HG03457 (cell line): ENCODE data around the gene AUTS2.

ENCODE experiments used
- ATAC-seq: cut with Tn5 transposase; IDR thresholded peaks from one replicate; pipeline ENCODE4 v1.9.1; 2021; ENCODE audit warnings: moderate number of reproducible peaks; ENCODE audit not compliant: unreplicated experiment

Gene AUTS2

DNA sequence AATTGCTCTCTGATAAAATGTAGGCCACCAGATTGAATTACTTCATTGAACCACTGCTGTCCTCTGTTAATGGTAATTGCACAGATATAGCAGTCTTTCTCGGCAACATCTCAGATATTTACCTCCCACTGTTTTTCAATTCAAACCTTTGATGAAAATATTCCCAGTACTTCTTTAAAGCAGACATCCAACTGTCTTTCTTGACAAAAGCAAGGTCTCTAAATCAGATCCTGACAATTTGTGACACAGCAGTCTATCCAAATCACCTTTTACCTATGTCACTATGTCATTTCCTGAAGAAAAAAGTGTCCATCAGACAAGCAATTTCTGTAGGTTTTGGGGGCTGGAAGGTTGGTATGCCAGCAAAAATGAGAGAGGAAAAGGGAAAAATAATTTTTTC is 555.7 kb downstream of the AUTS2 start:
- no peak for ATAC-seq

DNA sequence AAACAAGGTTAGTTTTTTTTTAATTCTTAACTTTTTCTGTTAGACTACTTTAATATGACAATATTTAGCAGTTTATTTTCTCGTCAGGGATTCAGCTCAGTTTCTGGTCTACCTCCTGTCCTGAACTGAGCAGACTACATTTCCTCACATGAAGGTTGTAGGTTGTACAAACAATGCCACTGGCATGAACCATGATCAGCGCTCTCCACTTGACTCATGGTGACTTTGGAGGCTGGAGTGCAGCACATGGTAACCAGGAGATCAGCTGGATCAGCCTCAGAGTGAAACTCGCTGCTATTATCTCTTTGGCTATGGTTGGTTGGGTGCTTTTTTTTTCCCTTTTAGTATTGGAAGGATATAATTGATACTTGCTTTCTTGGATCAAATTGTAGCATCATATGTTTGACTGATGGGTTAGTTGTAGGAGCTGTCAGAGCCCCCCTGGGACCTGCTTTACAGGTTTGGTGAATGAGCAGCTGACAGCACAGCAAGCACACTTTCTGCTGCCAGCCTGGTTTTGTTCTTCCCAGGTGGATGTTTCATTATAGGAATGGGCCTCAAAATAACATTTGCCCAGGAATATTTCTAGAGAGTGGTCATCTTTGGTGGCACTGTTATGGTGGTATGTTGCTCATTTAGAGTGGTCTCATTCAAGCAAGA is 556.4 kb downstream of the AUTS2 start:
- no peak for ATAC-seq

DNA sequence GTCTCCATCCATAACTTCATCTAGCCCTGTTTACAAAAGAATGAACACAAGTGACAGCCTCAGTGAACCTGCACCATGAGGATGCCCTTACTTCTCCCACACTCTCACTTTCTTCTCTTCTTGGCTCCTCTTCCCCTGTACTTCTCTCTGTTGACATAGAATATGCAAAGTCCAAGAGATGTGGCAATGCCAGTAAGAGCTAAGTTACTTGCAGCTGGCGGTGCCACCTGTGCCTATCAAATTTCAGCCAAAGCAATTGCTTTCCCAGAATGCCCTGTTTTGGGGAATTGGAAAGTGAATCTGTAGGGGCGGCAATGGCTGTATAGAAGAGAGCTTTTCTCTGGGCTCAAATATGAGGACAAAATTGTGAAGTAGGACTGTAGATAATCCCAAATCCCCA is 557.8 kb downstream of the AUTS2 start:
- no peak for ATAC-seq

DNA sequence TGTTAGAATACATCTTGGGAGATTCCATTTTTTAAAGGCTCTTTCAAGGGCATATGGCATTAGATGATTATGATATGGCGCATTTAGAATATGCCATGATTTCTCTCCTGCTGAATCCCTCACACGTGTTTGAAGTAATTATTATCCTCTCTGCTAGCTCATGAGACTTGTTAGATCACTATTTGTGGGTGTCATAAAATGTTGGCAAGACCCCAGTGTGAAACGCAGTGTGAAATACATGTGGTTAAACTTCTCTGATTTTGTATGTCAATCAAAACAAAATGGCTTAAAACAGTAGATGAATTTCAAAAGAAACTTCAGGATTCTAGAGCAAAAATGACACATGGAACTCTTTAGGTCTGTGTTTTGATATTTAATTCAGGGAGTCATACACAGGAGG is 560.8 kb downstream of the AUTS2 start:
- ATAC-seq: no peak

DNA sequence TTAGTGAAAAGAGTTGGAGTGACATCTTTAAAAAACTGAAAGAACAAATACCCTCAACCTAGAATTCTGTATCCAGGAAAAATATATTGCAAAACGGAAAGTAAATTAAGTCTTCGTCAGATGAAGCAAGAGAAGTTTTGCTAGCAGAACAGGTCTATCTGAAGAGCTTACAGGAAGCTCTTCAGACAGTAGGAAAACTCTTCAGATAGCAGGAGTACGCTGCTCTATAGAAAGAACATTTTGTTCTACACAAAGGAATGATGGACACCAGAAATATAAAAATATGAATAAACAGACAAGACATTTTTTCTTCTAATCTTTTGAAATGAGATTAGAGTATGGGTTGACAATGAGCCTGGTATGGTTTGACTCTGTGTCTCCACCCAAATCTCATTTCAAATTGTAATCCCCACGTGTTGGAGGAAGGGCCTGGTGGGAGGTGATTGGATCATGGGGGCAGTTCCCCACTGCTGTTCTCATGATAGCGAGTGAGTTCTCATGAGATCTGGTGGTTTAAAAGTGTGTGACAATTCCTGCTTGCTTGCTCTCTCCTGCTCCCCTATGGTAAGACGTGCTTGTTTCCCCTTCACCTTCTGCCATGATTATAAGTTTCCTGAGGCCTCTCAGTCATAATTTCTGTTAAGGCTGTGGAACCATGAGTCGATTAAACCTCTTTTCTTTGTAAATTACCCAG is 567.3 kb downstream of the AUTS2 start:
- no peak for ATAC-seq

DNA sequence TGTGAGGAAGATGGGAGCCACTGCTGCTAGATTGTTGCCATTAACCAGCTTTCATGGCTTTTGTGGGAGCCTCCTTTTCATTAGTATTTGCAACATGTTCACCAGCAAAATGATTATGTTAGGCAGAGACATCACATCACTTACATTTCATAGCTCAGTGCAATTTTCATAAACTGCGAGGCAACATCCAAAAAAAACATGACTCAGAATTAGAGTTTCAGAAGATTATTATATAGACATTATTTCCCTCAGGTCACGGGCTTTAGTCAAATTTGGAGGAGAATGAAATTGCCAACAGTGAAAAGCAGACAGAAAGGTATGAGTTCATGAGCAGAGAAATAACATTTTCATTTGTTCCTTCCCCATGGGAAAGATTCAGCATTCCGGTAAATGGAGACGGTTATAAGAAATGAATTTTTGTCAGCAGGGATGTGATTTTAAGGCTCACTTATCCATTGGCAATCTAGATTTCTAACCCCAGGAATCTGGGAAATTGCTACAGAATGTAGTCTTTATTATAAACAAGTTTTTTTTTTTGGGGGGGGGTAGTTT is 573.2 kb downstream of the AUTS2 start:
- ATAC-seq: no peak

DNA sequence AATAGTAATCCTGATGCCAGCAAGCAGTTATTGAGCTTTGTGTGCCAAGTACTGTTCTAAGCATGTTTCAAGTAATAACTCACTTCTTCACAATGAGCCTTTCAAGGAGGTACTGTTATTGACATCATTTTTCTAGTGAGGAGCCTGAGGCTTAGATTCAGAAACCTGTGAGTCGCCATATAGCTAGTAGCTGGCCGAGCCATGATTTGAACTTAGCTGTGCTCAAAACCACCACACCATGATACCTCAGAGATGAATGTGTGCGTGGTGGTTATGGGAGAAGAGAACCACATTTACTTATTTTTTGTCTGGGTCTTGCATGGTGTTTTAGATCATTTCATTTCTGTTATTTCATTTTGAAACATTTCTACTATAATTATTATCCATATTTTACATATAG is 578.9 kb downstream of the AUTS2 start:
- ATAC-seq: no peak

DNA sequence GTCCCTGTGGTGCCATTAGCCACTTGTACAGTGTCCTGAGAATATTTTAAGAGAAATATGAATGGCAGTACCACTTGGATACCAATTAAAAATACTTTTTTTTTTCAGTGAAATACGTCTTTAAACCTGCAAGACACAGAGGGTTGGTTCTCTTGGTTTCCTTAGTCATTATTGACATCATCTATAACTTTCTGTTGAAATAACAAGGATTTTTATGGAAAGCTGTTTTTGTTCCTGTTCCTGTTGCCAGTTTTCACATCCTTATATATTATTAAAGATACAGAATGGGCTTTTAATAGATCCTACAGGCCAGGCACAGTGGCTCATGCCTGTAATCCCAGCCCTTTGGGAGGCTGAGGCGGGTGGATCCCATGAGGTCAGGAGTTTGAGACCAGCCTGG is 579.9 kb downstream of the AUTS2 start:
- no peak for ATAC-seq

DNA sequence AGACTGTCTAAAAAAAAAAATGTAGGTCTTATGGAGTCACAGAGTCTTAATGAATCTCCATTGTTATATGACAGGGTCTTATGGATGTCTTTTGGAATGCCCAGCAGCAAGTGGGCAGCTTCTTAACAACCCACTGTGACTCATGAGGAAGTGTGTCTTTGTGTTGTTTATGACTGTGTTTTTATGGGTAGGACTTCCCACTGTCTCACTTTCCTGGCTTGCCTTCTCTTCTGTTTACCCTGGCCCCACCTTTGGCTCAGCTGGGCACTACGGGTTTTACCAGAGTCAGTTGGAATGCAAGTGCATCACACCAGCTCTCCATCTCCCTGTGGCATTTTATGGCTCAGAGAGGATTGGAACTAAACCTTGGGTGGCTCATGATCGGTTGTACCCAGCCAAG is 580.5 kb downstream of the AUTS2 start:
- ATAC-seq: no peak

DNA sequence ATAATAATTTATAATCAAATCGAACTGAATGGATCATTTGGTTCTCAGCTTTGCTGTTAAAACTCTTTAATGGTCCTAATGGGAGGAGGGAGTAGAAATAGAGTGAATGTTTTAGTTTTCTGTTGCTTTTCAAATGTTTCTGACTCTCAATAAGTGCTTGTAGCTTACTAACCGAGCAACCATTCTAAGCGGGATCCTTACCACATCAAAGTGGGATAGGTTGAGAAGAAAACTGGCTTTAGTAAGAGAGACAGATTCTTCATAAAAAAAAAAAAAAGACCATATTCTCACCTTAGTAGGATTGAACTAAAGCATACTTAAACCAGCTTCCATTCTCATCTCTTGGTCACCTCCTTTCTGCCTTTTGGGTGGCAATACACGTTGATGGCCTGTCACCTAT is 584.2 kb downstream of the AUTS2 start:
- ATAC-seq: no peak

DNA sequence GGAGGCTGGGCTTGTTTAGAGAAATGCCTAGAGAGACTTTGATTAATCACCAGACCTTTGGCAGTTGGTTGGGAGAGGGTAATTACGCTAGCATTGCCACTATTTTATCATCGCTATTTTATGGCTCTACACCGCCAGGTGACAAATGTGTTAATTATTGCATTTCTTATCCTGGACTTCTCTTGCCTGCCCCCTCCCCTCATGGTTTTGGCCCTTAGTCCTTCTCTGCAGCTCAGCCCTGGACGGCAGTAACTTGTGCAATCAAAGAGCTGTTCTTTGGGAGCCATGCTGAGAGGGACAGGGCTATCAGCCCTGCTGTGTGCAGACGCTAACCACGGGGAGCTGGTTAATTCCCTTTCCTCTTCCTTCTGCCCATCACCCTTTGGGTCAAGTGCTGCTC is 585.0 kb downstream of the AUTS2 start:
- ATAC-seq: no peak

DNA sequence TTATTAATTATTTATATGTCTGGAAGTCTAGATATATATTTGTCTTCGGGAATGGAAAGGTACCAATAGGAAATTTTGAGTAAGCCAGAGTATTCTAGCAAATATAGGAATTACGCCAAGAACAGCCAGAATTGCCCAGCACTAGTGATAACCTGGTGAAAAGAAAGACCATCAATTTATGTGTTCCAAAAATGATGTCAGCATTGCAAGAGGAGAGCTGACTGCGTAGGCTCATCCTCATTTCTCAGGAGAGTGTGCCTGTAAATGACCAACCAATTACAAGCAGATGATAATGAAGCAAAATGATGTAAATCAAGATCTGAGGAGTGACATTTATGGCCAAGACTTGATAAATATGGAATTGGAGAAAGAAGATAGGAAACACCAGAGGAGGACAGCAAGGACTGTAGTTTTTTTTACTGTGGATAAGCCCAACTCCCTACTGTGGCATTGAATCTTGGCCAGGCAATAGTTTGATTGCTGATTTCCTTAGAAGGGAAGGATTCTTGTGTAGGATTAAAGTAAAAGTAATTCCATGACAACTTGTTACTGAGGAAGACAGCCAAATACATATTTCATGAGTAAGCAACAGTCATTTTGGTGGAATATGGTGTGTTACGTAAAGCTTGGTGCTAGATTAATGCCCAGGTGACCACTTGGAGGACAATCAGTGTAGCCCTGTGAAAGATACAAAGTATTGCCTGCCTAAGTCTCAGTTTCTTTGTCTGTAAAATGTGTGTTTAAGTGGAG is 590.8 kb downstream of the AUTS2 start:
- ATAC-seq: no peak

DNA sequence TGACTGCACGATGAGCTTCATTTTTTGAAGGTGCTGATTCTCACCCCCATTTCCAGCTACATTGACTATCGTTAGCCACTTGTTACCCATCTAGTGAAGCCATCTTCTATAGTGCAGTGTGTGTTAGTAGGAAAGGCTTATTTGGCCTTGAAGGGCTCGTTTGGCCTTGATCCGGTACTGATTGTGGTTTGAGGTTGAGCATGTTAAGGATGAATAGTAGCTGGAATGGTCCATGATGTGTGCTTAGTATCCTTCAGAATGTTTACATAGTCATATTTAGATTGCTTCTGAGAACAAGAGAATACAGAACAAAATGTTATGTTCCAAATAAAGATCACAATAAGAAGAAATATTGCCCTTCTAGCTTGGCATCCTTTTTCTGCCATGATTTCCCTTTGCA is 591.5 kb downstream of the AUTS2 start:
- ATAC-seq: no peak

DNA sequence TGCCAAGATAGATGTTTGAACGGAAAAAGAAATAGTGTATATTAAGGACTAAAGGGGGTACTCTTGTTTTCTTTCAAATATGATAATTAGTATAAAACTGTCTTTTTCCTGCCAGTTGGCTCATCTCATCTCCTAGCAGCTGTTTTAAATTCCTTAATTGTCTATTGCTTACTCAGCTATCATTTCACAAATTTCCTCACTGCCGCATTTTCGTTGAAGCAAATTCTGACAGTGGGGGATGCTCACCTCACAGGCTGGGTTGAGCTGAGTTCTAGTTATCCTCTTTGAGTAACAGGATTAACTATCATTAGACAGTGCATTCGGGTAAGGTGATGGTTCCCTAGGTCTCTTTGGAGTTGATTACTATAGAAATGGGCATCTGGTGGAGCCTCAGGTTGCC is 592.0 kb downstream of the AUTS2 start:
- no peak for ATAC-seq

DNA sequence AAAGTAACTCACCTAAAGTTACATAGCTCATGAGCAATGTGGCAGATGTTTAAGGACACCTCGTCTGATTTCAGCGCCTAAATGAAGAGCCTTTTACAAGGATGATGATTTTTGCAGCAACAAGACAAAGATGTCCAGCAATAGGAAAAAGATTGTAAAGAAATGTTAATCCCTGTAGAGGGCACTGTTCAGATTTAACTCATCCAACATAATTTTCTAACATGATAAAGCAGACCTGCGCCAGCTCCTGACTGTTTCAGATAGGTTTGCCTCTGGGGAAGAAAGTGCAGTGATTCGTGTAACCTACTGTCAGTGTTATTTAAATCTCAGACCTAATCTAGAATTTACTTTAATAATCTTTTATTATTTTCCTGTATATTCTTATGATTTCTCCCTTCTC is 595.2 kb downstream of the AUTS2 start:
- ATAC-seq: no peak

DNA sequence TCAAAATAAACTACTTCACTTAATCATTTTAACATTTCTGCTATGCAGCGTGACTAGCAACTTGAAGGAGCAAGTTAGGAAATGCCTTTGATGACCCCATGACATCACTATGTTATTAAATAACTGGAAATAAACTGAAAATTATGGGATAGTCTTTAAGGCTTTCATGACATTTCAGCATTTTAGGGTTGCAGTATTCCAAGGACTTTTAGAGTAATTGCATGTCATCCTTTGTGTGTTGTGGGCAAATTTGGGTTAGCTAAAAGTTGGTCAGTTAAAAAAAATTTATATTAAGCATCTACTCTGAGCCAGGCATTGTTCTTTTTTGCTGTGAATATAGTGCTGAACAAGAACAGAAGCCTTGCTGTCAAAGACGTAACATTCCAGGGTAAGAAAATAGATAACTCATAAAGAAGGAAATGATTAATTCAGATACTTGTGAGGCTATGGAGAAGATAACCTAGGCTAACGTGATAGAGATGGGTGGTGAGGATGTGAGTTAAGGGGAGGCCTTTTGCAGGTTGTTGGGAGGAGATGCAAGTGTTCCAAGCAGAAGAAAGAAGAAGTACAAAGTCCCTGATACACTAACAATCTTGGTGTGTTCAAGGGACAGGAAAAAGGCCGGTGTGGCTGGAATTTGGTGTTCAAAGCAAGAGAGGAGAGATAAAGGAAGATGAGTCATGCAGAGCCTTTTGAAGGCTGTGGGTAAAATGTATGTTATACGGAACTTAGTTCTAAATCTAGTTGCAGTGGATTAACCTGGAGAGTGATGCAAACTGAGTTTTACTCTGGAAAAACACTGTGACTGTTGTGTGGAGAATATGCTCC is 610.2 kb downstream of the AUTS2 start:
- no peak for ATAC-seq

DNA sequence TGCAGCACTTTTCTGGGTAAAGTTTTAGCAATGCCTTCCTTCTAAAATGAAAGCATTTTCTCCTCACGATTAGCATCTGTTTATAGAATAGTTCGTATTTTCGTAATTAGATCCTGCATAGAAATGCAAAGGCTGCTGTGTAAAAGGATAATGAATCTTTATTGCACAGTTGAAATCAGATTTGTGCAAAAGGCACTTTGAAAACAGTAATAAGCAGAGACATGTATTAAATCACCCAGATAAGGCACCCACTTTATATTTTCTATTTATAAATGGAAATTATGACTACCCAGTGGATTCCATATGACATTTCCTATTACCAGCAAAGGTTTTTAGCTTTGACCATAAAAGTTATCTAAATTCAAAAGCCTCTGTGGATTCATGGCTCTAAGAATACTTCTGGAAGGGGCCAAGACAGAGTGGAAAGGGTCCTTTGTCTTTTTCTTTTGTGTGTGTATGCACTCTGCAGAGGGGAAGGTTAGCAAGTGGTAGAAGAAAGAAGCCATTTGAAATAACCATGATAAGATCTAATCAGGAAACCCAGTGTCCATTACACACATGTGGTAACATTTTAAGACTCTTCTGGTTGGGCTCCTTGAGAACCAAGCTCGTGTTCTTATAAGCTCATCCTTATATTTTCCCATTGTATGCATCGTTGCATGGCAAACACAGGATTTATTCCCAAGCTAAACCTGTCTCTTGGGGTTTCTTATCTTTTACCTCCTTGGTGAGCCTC is 612.1 kb downstream of the AUTS2 start:
- ATAC-seq: no peak

DNA sequence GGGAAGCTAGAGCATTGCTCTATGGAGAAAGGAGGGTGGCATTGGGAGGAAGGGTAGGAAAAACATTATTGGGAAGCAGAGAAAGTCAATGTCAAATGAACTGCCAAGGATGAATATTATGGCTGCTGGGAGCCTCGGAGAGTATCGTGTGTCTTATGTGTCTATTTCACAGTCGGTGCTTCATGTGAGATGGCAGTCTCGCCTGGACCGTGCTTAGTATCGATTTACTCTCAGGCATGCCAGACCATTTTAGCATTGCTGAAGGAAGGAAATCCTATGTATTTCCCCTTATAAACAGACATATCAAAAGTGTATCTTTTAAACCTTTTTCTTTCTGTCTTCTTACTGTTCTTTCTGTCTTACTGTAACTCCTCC is 612.6 kb downstream of the AUTS2 start:
- ATAC-seq: no peak

DNA sequence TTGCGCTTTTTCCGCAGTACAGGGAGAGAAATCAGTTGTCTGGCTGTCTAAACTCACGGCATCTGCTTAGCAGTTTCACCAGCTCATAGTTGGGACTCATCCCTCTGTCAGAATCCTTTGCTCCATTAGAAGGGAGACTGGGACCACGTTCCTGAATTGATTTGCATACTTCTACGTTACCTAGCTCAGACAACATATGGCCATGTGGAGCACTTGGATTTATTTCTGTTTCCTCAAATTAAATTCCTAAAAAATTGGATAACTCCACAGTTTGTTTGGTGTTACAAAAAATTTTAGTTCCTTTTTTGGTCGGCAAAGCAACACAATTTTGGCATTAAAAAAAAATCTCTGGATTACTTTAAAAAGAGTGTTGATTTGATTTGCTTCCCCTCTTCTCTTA is 614.0 kb downstream of the AUTS2 start:
- no peak for ATAC-seq

DNA sequence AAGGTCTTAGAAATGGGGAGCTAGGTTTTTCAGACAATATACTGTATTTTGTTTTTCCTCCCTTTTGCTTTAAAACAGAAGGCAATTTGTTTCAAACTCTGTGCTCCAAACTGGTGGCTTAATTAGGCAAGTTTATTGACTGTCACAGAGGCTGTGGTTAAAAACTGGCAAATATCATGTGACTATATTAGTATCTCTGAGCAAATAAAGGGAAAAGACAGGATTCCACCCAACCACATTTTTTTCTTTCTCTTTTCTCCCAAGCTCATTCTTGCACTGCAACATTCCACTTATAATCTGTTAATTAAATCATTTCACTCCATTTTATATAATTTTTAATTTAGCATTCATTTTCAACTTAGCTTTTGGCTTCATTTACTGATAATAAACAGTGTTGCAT is 615.8 kb downstream of the AUTS2 start:
- no peak for ATAC-seq
